LNCAP (cell line): ENCODE measurements around the gene SEC16B.

Source experiments
- TF ChIP-seq, protein P1 (sequence below): fragments of 450-650 bp; IDR thresholded peaks from 2 replicates; pipeline ENCODE4 v1.5.1; 2017; ENCODE audit warnings: mild to moderate bottlenecking

SEC16B gene

DNA sequence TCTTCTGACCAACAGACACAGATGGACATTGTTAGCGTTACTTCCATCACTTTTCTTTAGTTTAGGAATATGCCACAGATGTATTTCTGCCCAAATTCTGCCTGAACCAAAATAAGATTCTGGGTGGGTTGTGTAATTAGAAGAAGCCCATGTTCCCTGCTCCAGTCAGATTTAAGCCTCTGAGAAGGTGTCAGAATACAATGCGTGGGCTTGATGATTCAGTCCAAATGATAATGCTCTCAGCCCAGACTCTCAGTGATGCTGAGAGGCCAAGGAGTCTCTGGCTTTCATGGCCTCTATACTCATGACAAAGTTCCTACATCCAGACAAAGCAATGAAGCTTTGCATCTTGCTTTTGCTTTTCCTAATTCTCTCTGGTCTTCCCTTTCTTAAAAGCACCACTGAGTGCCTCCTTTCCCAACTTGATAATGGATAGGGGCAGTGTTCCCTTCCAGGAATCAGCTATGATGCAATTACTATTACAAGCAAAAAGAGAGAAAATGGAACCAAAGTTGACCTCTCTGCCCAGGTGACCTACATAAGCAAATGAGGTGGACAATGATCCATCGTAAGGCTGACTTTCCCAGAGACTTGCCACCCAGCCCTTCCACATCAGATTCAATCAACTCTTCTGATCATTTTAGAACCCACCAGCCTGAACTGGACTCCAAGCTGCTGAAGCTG, 8.8 kb downstream of the SEC16B start:
- TF ChIP-seq, protein P1, sequence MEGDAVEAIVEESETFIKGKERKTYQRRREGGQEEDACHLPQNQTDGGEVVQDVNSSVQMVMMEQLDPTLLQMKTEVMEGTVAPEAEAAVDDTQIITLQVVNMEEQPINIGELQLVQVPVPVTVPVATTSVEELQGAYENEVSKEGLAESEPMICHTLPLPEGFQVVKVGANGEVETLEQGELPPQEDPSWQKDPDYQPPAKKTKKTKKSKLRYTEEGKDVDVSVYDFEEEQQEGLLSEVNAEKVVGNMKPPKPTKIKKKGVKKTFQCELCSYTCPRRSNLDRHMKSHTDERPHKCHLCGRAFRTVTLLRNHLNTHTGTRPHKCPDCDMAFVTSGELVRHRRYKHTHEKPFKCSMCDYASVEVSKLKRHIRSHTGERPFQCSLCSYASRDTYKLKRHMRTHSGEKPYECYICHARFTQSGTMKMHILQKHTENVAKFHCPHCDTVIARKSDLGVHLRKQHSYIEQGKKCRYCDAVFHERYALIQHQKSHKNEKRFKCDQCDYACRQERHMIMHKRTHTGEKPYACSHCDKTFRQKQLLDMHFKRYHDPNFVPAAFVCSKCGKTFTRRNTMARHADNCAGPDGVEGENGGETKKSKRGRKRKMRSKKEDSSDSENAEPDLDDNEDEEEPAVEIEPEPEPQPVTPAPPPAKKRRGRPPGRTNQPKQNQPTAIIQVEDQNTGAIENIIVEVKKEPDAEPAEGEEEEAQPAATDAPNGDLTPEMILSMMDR: no peak

DNA sequence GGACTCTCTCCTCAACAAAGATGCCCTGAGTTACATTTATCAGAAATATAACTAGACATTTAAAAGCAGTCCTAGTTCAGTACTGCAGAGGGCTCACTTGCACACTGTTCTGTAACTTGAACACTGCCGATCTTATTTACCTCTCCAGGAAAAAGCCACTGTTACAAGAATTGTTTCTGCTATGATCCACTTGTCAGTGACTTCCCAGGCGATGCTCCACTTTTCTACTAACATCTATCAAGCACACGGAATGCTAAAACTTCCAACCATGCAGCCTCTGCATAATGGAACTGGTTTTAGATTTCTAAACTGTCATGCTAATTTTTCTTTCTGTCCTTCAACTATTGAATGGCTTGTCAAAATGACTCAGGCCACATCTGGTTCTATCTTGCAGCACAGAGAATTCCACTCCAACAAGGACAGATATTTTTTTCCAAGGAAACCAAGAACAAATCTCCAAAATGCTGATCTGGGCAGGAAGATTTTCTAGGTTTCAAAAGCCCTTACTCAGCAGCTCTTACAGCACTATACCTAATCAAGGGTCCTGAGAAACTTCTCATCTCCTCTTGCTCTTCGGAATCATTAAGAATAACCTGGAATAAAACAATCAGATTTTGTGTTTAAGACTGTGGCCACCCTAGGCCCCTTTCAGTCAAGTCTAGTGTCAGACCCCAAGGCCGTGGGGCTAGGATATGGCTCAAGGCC, 9.9 kb downstream of the SEC16B start:
- TF ChIP-seq, protein P1: peak; percentile 47; the same call in 1 of the 2 replicates

GRCh38 chr1:177958092-177958491, 11.8 kb downstream of the SEC16B start:
- TF ChIP-seq, protein P1: no peak

DNA sequence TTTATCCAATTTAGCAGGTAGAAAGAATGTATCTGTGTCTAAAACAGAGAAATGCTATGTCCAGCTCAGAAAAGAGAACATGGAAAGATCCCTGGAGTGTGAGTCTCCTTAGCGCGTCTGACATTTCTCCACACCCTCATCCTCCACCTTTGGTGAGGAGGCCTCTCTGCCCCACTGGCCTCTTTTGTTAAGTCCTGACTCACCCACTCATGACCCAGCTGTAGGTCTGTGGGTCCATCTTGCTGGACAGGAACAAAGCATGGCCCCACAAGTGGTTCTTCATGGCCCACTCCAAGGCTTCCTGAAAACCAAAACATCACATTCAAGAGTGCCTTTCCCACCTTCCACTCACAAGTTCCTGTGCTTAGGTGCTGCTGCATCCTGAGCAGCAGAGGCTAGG, 15.8 kb downstream of the SEC16B start:
- TF ChIP-seq, protein P1: no peak

GRCh38 chr1:177953549-177953948, 16.3 kb downstream of the SEC16B start:
- TF ChIP-seq, protein P1: no peak

DNA sequence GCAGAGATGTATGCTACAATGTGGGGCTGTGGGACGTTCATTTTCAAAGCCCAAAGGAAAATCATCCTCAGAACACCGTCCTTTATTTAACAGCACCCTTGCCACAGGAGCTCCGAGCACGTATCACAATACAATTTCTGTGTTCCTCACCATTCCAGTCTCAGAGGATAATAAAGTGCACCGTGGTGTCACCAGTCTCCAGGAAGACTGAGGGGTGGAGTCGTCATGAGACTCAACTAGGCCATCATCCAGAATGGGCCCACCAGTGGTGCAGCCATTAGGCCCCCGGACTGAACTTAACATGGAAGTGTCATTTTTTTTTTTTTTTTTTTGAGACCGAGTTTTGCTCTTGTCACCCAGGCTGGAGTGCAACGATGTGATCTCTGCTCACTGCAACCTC, 17.2 kb downstream of the SEC16B start:
- TF ChIP-seq, protein P1: no peak

DNA sequence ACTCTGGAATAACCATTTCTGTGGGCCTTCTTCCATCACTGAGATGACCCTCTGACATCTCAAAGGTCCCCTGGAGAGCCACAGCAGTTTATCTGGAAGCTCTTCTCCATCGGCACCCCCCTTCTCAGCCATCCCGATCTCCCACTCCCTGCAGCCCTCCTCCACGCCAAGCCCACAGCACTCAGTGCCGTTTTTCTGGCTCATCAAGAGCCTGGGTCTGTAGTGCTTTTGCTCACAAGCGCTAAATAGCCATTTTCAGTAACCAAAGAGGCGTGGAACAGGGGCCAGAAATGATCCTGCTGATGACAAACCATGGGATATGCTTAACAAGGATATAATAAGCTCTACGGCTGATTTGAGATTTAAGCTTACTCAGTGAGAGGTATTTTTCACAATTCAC, 17.6 kb downstream of the SEC16B start:
- TF ChIP-seq, protein P1: no peak
